ENCODE data around the gene DMD. TPM values are rescaled to one million over a fixed set of nuclear protein-coding genes. Genes with fewer than 3 reads are reported as not detected.

Gene DMD
- total and polyA plus RNA-seq, 2 donors (not counting 1 experiment from before 2014, with no cell fraction given): 5.1 to 7.2 TPM

DNA sequence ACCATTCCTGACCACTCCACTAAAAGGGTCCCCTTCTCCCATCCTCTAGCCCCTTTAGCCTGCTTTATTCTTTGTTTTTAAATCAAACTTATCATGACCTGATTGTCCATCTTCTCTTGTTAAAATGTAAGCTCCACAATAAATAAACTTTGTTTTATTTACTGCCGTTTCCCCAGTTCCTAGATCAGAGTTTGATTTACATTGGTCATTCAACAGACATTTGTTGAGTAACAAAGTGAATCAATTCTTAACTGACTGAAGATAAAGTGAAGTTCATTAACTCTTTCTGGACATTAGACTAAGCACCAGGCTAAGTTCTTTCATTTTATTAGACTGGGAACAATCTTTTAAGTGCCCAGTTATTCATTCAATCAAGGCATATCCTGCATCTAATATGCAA, 1876.4 kb downstream of the DMD start:
- Histone ChIP-seq H3K9ac (ENCODE audit: insufficient read depth, low read length) (no peak overlapping the region), H4K20me1 (ENCODE audit: control insufficient read depth, extremely low read depth, insufficient read depth, low read length) (no peaks in the 10 kb centered on the region), H3K4me3 (replicated peaks in 1 of 4; ENCODE audit: control extremely low read depth in 1 of 4, insufficient read depth in 1 of 4, low read depth in 3 of 4, low read length in 4 of 4) (no peak overlapping the region), H3K4me1 (ENCODE audit: control insufficient read depth, extremely low read depth, insufficient read depth, low read length) (peaks cover 3% of the 10 kb centered on the region), H3K79me2 (ENCODE audit: control insufficient read depth, insufficient read depth, low read length) (no peaks in the 10 kb centered on the region), H3K27me3 (ENCODE audit: control insufficient read depth, insufficient read depth, low read length) (no peaks in the 10 kb centered on the region), H3K36me3 (ENCODE audit: control insufficient read depth, insufficient read depth, low read length) (no peaks in the 10 kb centered on the region), H3K9me3 (ENCODE audit: control insufficient read depth, insufficient read depth, low read depth, low read length) (no peaks in the 10 kb centered on the region), H3K4me2 (ENCODE audit: extremely low read depth, insufficient read depth, low read length) (no peak overlapping the region), H3K27ac (ENCODE audit: insufficient read depth, low read length) (no peak overlapping the region), H2AFZ (ENCODE audit: low read length) (no peak overlapping the region)
- DNase-seq (ENCODE audit: low read depth in 2 of 2): no peak
- TF ChIP-seq EZH2 (IDR thresholded peaks at IDR 0.05; ENCODE audit: low read length, missing control alignments): no peak
- TF ChIP-seq, protein P1, sequence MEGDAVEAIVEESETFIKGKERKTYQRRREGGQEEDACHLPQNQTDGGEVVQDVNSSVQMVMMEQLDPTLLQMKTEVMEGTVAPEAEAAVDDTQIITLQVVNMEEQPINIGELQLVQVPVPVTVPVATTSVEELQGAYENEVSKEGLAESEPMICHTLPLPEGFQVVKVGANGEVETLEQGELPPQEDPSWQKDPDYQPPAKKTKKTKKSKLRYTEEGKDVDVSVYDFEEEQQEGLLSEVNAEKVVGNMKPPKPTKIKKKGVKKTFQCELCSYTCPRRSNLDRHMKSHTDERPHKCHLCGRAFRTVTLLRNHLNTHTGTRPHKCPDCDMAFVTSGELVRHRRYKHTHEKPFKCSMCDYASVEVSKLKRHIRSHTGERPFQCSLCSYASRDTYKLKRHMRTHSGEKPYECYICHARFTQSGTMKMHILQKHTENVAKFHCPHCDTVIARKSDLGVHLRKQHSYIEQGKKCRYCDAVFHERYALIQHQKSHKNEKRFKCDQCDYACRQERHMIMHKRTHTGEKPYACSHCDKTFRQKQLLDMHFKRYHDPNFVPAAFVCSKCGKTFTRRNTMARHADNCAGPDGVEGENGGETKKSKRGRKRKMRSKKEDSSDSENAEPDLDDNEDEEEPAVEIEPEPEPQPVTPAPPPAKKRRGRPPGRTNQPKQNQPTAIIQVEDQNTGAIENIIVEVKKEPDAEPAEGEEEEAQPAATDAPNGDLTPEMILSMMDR (conservative IDR thresholded peaks at IDR 0.05 in 1 of 2, IDR thresholded peaks at IDR 0.05 in 1 of 2; ENCODE audit: low read depth in 1 of 2, low read length in 2 of 2): no peak

DNA sequence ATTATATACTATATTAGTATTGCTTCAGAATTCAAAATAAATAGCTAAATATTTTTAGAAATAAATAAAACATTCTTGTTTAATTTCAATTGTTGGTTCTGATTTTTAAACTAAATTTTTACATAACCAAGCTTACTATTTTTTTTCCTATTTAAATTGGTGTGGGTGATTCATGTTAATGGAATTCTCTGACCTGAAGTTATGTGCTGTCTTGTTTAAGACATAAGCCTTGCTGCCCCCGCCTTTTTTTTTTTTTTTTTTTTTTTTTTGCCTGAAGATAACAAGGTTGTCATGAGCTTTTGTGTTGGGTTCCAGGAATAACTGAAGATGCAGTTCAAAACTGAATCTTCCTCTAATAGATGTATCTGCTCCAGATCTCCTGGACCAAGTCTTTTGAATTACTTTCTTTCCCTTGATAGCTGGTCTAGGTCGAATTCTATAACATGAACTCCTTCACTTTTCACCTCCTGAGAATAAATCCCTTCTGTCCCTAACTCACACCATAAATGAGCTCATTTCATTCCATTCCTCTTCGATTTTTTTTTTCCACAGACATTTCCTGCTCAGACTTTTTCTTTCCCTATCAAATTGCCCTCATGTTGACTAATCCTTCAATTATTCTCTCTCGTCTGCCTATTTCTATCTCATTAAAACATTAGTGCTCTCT, 1878.1 kb downstream of the DMD start:
- Histone ChIP-seq H3K9ac (ENCODE audit: insufficient read depth, low read length) (no peak overlapping the region), H3K27ac (ENCODE audit: insufficient read depth, low read length) (no peak overlapping the region), H3K4me2 (ENCODE audit: extremely low read depth, insufficient read depth, low read length) (no peak overlapping the region), H3K4me1 (ENCODE audit: control insufficient read depth, extremely low read depth, insufficient read depth, low read length) (peaks cover 3% of the 10 kb centered on the region), H3K36me3 (ENCODE audit: control insufficient read depth, insufficient read depth, low read length) (no peaks in the 10 kb centered on the region), H3K27me3 (ENCODE audit: control insufficient read depth, insufficient read depth, low read length) (no peaks in the 10 kb centered on the region), H3K4me3 (replicated peaks in 1 of 4; ENCODE audit: control extremely low read depth in 1 of 4, insufficient read depth in 1 of 4, low read depth in 3 of 4, low read length in 4 of 4) (no peak overlapping the region), H2AFZ (ENCODE audit: low read length) (no peak overlapping the region), H4K20me1 (ENCODE audit: control insufficient read depth, extremely low read depth, insufficient read depth, low read length) (no peaks in the 10 kb centered on the region), H3K9me3 (ENCODE audit: control insufficient read depth, insufficient read depth, low read depth, low read length) (no peaks in the 10 kb centered on the region), H3K79me2 (ENCODE audit: control insufficient read depth, insufficient read depth, low read length) (no peaks in the 10 kb centered on the region)
- TF ChIP-seq, protein P1 (conservative IDR thresholded peaks at IDR 0.05 in 1 of 2, IDR thresholded peaks at IDR 0.05 in 1 of 2; ENCODE audit: low read depth in 1 of 2, low read length in 2 of 2): no peak
- TF ChIP-seq EZH2 (IDR thresholded peaks at IDR 0.05; ENCODE audit: low read length, missing control alignments): no peak
- DNase-seq (ENCODE audit: low read depth in 2 of 2): peak; percentile 58 to 88

GRCh38 chrX:31331928-31332327, 1879.4 kb downstream of the DMD start:
- Histone ChIP-seq H3K4me1 (ENCODE audit: control insufficient read depth, extremely low read depth, insufficient read depth, low read length) (peaks cover 3% of the 10 kb centered on the region), H3K79me2 (ENCODE audit: control insufficient read depth, insufficient read depth, low read length) (no peaks in the 10 kb centered on the region), H3K27me3 (ENCODE audit: control insufficient read depth, insufficient read depth, low read length) (no peaks in the 10 kb centered on the region), H3K36me3 (ENCODE audit: control insufficient read depth, insufficient read depth, low read length) (no peaks in the 10 kb centered on the region), H3K4me2 (ENCODE audit: extremely low read depth, insufficient read depth, low read length) (no peak overlapping the region), H3K27ac (ENCODE audit: insufficient read depth, low read length) (no peak overlapping the region), H4K20me1 (ENCODE audit: control insufficient read depth, extremely low read depth, insufficient read depth, low read length) (no peaks in the 10 kb centered on the region), H3K4me3 (replicated peaks in 1 of 4; ENCODE audit: control extremely low read depth in 1 of 4, insufficient read depth in 1 of 4, low read depth in 3 of 4, low read length in 4 of 4) (no peak overlapping the region), H3K9ac (ENCODE audit: insufficient read depth, low read length) (no peak overlapping the region), H3K9me3 (ENCODE audit: control insufficient read depth, insufficient read depth, low read depth, low read length) (no peaks in the 10 kb centered on the region), H2AFZ (ENCODE audit: low read length) (no peak overlapping the region)
- DNase-seq (ENCODE audit: low read depth in 2 of 2): no peak
- TF ChIP-seq, protein P1 (conservative IDR thresholded peaks at IDR 0.05 in 1 of 2, IDR thresholded peaks at IDR 0.05 in 1 of 2; ENCODE audit: low read depth in 1 of 2, low read length in 2 of 2): no peak
- no peak for TF ChIP-seq EZH2 (IDR thresholded peaks at IDR 0.05; ENCODE audit: low read length, missing control alignments)
